Measurements from ENCODE around the gene IER5L.
"Not testable (repeated sequence)": the region's sequence is repeated elsewhere in the genome, so short reads cannot be mapped to it uniquely, and the experiment has no call there.

Gene IER5L

DNA sequence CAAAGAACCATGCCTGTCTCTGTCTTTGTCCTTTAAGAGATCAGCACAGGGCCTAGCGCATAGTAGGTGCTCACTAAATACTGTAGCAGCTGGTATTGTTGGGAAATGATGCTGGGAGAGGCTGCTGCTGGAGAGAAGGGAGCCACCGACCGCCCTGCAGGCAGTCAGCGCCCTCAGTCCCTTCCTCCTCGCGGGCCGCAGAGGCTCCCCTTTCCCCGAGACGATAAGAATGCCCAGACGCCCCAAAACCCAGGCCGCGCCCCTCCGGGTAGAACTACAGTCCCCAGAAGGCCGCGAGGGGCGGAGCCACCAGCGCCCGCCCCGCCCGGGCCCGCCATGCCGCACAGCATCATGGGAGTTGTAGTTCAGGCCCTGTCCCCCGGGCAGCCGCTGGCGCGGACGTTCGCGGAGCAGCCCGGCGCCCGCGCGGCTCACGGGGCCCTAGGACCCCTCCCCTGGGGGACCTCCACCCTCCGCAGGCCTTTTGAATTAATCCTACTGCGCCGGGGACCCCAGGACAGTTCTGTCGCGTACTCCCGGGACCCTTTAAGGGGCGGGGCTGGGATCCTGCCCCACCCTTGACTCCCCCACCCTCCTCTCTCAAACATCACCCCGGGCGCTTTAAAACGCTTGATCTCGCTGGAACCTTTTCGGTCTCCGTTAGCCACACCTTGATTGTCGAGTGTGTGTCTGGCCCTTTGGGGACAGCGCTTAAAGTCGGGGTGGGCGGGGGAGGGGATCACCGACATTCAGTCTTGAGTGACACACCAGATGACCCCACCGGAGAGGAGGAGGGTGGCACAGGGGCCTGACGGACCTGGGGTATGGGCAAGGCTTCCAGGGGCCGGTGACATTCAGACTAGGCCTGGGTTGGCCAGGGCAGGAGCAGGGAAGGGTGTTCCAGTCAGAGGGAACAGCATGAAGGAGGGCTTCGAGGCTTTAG, 24.8 kb upstream of the IER5L start:
- peak; percentile 60 for DNase-seq (ENCODE audit: low read depth)

DNA sequence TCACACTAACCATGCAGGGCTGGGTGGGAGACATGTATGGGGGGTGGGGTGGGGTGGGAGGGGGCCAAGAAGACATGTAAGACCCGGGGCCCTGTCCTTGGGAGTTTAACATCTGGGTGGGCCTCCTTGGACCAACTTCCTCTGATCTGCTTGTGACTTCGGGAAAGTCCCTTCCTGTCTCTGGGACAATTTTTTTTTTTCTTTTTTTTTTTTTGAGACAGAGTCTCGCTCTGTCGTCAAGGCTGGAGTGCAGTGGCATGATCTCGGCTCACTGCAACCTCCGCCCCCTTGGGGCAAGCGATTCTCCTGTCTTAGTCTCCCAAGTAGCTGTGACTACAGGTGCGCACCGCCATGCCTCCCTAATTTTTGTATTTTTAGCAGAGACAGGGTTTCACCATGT, 23.8 kb upstream of the IER5L start:
- no peak for DNase-seq (ENCODE audit: low read depth)

DNA sequence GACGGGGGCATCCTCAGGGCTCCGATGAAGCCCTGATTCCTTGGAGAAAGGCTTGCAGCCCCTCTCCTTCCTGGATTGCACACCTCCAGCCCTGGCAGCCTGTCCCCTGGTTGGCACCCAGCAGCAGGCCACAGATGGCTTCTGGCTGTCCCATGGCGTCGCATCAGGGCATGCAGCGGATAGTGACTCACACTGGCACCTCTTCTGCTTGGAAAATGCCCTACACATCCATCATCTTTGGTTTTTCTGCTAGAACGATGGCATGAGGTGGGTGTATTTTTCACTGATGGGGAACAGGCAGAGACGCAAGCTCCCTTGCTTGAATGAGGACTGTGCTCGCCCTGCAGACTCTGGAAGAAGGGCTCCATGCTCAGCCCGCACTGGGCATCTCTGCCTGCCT, 23.2 kb upstream of the IER5L start:
- no peak for DNase-seq (ENCODE audit: low read depth)

DNA sequence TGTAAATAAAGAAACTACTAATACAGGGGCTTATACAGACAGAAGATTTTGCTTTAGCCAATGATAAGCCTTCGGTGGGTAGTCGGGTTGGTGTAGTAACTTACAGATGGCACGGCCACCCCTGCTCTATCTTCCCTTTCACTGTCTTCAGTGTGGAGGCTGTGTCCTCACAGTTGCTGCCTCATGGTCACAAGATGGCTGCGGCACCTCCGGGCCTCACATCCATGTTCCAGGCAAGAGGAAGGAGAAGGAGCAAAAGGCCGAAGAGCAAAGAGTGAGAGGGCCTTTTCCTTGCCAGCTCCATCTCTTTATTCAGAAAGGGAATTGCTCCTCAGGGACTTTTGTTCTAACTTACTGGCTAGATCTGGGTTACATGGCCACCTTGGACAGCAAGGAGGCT, 22.2 kb upstream of the IER5L start:
- no peak for DNase-seq (ENCODE audit: low read depth)

DNA sequence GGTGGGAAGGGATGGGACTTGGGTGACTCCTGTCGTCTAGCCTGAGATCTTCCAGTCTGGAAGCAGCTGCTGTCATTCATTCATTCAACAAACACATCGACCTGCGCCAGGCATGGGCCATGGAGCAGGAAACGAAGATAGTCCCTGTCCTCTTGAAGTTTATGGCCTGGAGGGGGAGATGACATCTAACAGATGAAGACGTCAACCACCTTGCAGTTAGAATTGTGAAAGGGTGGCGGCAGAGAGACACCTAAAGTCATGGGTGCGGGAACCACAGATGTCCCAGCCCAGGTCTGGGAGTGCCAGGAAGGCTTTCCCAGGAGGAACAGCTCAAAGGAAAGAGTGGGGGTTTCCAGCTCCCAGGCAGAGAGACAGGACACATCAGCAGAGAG, 21.0 kb upstream of the IER5L start:
- DNase-seq (ENCODE audit: low read depth) = no peak

DNA sequence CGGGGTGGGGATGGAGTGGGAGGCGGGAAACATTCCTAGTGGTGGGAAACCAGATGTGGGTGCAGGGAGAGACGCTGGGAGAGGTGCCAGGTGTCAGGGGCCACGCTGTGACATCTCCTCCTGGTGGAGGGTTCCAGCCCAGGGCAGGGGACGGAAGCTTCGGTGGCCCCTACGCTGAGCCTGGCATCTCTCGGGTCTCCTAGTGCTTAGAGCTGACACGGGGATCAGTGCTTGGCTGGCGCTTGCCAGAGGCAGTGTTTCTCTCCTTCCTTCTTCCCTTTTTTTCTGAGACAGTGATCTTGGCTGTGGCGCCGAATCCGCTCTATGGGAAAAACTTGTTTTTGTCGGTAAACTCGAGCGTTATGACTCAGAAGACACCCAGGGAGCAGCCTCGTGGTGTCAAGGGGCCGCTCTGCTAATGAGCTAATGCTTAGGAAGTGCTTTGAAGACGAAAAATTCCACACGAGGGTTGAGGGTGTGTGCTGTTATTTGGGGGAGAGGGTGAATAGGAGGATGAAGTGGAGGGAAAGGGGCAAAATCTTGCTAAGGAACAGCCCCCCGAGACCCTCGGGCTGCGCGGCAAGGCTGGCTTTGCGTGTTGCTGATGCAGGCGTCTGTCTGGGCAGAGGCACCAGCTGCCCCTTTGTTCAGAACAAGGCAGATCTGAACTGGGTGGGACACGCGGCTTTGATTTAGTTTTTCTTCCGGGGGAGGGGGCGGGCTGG, 20.4 kb upstream of the IER5L start:
- DNase-seq (ENCODE audit: low read depth) = no peak

DNA sequence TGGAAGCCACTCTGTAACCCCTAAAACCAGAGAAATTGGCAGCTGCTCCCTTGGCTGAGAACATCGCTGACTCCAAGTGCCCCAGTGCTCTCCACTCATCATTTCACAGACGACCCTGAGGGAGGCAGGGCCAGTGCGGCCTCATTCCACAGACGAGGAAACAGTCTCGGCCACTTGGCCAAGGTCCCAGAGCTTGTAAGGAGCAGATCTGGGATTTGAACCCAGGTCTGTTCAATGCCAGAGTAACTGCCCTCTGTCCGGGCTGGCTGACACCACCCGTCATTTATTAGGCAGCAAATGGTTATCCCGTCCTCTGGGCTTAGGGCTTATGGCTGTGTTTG, 19.9 kb upstream of the IER5L start:
- DNase-seq (ENCODE audit: low read depth) = no peak

DNA sequence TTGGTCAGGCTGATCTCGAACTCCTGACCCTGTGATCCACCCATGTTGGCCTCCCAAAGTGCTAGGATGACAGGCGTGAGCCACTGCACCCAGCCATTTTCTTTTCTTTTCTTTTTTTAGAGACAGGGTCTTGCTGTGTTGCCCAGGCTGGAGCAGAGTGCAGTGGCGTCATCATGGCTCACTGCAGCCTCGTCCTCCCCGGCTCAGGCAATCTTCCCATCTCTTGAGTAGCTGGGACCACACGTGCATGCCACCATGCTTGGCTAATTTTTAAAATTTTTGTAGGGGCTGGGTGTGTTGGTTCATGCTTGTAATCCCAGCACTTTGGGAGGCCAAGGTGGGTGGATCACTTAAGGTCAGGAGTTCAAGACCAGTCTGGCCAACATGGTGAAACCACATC, 19.0 kb upstream of the IER5L start:
- DNase-seq (ENCODE audit: low read depth) = not testable (repeated sequence)

DNA sequence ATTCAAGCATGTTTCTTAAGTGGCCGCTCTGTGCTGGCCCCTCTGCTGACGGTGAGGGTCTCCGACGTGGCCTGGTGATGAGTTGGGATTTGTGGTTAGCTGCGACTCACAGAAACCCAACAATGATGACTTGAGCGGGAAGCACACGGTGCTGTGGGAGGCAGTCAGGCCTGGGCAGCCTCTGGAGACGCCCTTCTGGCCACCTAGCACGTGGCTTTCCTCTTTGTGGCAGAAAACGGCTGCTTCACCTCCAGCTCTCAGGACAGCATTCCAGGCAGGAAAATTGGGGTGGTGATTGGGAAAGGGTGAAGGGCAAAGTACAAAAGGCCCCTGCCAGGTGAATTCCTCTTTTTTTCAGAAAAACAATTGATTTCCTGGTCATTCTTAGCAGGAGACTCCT, 17.5 kb upstream of the IER5L start:
- no peak for DNase-seq (ENCODE audit: low read depth)

DNA sequence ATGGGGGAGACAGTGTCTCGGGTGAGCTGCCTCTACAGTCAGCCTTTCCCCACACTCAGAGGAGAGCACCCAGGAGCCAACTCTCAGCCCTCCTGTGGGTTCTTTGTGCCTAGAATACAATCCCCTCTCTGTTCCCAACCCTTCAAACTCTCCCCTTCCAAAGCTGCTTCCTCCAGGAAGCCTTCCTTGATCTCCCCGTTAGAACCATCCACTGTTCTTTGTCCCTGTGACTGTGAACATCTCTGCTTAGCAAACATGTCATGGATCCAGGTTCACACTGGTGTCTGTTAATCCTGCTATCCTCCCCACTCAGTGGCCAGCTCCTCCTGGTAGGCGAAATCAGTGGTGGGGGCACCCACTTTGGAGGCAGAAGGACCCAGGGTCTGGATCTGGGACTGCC, 16.2 kb upstream of the IER5L start:
- DNase-seq (ENCODE audit: low read depth) = no peak

DNA sequence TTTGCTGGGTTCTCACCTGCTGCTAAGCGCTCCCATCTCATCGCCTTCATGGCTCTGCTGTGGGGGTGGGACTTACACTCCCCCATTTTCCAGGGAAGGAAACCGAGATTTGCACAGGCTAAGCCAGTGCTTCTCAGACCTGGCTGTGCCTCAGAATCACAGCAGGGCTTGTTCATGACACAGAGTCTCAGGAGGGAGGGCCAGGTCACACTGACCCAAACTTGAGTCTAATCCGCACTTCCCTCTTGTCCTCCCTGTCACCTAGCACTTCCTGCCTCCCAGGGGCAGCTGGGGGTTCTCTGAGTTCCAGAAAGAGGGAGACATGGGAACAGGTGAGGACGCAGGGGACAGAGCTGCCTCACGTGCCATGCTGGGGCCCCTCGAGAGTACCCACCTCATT, 15.6 kb upstream of the IER5L start:
- DNase-seq (ENCODE audit: low read depth) = no peak

DNA sequence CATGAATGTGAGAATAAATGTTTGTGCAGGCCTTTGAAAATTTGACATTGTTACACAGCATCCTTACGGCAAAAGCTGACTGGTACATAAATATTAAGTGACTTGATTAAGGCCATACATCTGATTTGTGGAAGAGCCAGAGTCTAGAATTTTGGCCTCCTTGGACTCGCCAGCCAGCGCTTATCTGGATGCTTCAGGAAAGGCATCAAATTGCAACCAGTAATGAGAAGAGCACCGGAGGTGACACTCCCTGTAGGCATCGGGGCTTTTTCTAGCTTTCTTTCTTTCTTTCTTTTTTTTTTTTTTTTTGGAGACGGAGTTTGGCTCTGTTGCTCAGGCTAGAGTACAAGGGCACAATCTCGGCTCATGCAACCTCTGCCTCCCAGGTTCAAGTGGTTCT, 13.2 kb upstream of the IER5L start:
- no peak for DNase-seq (ENCODE audit: low read depth)

DNA sequence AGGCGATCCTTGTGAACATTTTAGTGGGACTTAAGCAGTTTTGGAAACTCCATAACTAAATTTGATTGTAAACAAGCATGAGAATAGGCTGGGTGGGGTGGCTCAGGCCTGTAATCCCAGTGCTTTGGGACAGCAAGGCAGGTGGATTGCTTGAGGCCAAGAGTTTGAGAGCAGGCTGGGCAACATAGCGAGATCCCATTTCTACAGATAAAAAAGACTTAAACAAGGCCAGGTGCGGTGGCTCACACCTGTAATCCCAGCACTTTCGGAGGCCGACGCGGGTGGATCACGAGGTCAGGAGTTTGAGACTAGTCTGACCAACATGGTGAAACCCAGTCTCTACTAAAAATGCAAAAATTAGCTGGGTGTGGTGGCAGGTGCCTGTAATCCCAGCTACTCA, 11.9 kb upstream of the IER5L start:
- DNase-seq (ENCODE audit: low read depth) = not testable (repeated sequence)

DNA sequence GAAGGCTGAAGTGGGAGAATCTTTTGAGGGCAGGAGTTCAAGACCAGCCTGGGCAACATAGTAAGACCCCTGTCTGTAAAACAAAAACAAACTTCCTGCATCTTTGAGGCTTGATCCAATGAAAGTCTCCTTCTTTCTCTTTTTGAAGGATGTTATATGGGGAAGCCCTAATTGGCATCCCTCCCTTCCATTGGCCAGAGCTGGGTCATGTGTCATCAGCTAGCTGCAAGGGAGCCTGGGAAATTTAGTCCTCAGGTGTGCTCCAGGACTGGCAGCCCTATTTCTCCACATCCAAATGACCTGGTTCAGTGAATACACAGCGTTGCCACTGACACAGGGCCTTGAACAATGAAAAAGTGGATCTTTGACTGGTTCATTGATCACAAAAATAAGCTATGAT, 9.0 kb upstream of the IER5L start:
- DNase-seq (ENCODE audit: low read depth) = no peak

DNA sequence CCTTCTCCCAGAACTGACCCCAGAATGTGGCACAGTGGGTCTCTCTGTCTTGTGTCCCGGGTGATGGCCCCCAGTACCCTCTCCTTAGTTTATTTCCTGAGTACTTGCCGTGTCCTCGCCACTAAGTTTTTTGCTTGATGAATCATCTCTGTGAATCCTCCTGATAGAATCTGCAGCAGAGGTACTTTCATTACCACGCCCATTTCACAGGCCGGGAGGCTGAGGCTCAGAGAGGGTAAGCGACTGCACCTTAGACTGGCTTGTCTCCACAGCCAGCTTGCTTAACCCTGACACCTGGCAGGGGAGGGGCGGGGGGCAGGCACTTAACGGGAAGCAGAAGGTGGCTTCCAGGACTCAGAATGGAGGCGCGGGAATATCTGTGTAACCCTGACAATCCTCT, 7.9 kb upstream of the IER5L start:
- no peak for DNase-seq (ENCODE audit: low read depth)

DNA sequence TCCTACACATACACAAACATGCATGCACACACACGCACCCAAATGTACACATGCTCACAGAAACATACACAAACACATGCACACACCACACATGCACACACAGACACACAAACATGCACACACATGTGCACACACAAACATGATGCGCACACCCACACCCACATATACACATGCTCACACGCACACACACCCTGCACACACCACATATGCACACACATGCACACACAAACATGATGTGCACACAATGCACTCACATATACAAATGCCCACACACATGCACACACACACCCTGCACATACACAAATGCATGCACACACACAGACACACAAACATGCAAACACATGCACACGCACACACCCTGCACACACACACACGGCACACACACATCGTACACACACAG, 7.3 kb upstream of the IER5L start:
- no peak for DNase-seq (ENCODE audit: low read depth)

DNA sequence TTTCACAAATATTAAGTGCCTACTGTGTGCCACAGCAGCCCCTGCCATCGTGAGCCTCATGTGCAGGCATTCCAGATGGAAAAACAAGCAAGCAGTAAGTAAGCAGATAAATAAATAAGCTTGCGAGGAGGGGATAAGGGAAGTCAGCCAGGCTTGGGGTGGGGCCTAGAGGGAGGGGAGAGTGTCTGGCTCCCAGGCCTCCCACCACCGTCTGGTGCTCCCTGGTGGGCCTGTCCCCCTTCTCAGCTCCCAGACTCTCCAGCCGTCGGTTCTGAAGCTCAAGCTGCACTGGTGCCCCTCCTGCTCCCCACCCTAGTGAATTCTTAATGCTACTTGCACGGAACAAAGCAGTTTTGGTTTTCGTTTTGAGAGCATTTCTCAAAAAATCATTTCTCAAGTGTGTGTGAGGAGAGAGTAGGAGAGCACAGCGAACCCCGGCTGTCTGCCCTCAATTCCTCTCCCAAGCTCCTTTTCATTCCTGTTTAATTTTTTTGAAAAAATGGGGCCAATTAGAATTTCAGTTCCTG, 6.6 kb upstream of the IER5L start:
- no peak for DNase-seq (ENCODE audit: low read depth)

DNA sequence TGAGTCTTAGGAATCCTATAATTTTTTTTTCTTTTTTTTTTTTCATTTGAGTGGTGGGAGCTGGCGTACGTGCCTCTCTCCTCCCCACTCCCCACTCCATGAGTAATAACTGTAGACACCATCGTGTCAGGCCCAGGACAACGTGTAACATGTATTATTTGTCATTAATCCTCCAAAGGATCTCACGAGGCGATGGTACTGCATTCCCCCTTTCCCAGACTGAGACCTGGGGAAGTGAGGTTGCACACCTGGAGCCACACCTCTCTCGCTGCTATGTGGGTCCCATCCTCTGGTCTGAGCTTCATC, 6.1 kb upstream of the IER5L start:
- DNase-seq (ENCODE audit: low read depth) = no peak

DNA sequence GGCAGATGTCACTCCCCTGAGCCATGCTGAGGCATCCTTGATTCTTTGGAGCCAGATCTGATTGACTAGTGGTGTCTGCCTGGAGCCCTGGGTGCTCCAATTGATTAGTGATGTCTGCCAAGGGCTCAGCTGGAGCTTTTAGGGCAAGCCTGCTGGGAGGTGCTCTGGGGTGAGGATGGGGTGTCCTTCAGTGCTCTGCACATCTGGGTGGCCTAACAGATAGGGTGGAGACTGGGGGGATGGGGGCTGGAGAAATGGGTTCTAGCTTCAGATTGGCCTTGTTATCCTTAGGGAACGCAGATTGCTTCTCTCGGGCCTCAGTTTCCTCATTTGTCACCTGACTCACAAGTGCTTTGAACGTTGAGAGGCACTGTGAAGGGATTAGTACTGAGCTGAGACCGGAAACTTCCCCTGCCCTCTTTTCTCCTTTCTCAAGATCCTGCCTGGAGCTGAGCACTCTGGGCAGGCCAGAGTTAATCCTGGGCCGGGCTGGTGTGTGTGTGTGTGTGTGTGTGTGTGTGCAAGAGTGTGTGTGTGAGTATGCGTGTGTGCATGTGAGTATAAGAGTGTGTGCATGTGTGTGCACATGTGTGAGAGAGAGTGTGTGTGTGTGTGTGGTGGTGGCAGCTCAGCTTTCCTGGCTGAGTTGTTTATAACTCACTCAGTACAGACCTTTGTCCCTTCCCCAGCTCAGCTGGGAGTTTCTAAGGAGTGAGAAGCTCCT, 5.6 kb upstream of the IER5L start:
- no peak for DNase-seq (ENCODE audit: low read depth)

DNA sequence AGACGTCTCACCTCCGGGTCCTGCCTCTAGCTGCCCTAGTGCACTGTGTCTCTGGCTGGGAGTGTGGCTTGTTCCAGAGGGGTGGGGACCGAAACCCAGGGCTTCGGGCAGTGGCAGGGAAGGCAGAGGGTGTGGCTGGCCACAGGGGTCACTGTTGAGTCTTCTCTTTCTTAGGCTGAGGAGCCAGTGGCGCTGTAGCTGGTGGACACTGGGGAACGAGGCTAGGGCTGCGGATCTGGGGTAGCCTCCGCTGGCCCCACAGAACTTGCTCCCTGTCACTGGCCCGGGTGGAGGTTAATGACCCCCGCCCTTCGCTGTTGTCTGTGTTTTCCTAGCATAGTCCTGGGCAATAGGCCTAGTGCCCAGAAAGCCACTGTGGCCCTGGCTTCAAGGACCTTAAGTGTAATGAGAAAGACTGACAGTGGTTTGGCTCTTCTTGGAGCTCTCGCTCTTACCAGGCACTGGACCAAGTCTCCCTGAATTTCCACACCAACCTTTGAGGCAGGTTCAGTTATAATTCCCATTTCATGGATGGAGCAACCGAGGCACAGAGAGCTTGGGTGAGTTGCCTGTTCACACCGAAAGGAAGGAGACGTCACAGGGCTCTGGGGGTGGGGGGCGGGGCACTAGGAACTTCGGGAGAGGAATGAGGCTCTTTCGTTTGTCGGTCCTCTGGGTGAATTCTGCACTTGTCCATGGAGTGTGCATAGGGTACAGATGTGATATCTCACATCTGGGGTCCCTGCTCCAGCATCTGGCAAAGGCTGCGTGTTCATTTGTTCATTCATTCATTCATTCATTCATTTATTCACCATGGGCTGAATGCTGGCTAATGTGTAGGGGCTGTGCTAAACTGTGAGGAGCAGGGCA, 4.8 kb upstream of the IER5L start:
- DNase-seq (ENCODE audit: low read depth) = no peak

DNA sequence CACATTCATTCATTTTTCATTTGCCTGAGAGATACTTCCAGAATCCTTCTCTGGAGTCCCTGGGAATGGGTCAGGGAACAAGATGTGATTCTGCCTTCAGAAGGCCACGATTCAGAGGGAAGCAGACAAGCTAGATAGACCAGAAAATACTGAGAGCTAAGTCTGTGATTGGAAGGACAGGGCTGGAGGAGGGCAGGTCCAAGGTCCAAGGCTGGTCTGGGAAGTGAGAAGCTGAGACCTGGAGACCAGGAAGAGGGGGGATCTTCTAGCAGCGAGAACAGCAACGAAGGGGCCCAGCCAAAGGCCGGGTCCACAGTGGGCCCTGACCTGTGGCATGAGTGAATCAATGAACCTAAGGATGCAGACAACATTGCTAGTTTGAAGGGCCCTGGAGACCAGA, 4.1 kb upstream of the IER5L start:
- no peak for DNase-seq (ENCODE audit: low read depth)

DNA sequence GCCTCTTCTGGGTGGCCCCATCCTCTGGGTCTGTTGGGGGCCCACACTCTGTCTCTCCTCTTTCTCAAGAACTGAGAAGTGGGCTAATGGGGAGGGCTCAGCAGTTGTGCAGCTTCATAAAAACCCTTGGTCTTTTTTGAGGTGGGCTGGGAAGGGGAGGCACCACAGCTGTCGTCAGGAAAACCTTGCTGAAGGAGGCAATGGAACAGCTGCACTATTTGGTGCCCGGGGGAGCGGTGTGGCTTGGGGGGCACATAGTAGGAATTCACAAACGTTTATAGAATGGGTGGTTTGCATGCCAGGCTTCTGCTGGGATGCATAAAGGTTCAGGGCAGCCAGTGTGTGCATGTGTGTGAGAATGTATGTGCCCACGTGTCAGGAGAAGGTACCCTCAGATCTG, 3.2 kb upstream of the IER5L start:
- no peak for DNase-seq (ENCODE audit: low read depth)
